ENCODE measurements around the gene SLC66A3. TPM values are rescaled to one million over a fixed set of nuclear protein-coding genes. Genes with fewer than 3 reads are reported as not detected.

SLC66A3 gene
- total RNA-seq, 1 experiment from 2014 or later, result 13.3 TPM

- H3K27me3 ChIP-seq (ENCODE audit: insufficient read depth, low read length), result no peaks in the 10 kb centered on the region
Observed at GRCh38 chr2:11152591-11152990, 2.7 kb upstream of the SLC66A3 start.

More at GRCh38 chr2:11152591-11152990, 2.7 kb upstream of the SLC66A3 start:
- H3K23ac ChIP-seq (ENCODE audit: insufficient read length, low read depth, low read length), result no peak overlapping the region
- H3K56ac ChIP-seq (ENCODE audit: insufficient read length, low read depth, low read length), result no peak overlapping the region
- no peak overlapping the region for H3K9ac ChIP-seq (ENCODE audit: extremely low read depth, insufficient read length, low read length)
- H3K27me3 Mint-ChIP-seq (ENCODE audit: low read depth), result peaks cover 40% of the 10 kb centered on the region
- H3K18ac ChIP-seq (ENCODE audit: insufficient read length, low read depth, low read length), result no peak overlapping the region
- H3K36me3 Mint-ChIP-seq (ENCODE audit: insufficient read depth in 1 of 3, low read depth in 3 of 3), result peaks cover 0 to under 1% (median 0%) of the 10 kb centered on the region in 3 experiments; a peak in 1 of 7 replicates
- peaks cover 8 to 12% of the 10 kb centered on the region in 2 experiments for H3K4me1 Mint-ChIP-seq
- no peak overlapping the region for H4K5ac ChIP-seq (ENCODE audit: insufficient read length, low read depth, low read length)
- TF ChIP-seq CTCF (conservative IDR thresholded peaks at IDR 0.05), result no peak
- H3K79me1 ChIP-seq (ENCODE audit: insufficient read depth, low read depth, low read length, poor library complexity, severe bottlenecking), result no peaks in the 10 kb centered on the region
- no peak overlapping the region for H2AK5ac ChIP-seq (ENCODE audit: insufficient read length, low read length)
- no peaks in the 10 kb centered on the region for H4K20me1 ChIP-seq (ENCODE audit: control insufficient read depth, insufficient read depth, insufficient read length)
- no peaks in the 10 kb centered on the region for H3K9me3 ChIP-seq (ENCODE audit: control insufficient read depth, low read depth, low read length)
- no peaks in the 10 kb centered on the region for H3K79me2 ChIP-seq (ENCODE audit: insufficient read depth, low read length)
- H3T11ph ChIP-seq (ENCODE audit: low read length), result no peak overlapping the region
- H2BK12ac ChIP-seq (ENCODE audit: insufficient read length, low read depth, low read length), result no peak overlapping the region
- no peak overlapping the region for H3K27ac Mint-ChIP-seq
- no peaks in the 10 kb centered on the region for H3K4me1 ChIP-seq (ENCODE audit: insufficient read depth, low read length)
- no peak overlapping the region for H4K8ac ChIP-seq (replicated peaks; ENCODE audit: insufficient read length, low read depth, low read length)
- peaks cover 5% of the 10 kb centered on the region for H3K23me2 ChIP-seq (ENCODE audit: insufficient read length, low read depth, low read length, poor library complexity, severe bottlenecking)
- no peak overlapping the region for H3K14ac ChIP-seq (ENCODE audit: insufficient read depth, low read length)
- no peak overlapping the region for H3K4me2 ChIP-seq (ENCODE audit: insufficient read depth, insufficient read length, low read length)
- no peak overlapping the region for H3K4me3 Mint-ChIP-seq
- H2BK5ac ChIP-seq (ENCODE audit: insufficient read length, low read length), result no peak overlapping the region
- H4K91ac ChIP-seq (ENCODE audit: insufficient read length, low read depth, low read length), result no peak overlapping the region
- no CpG with 5 or more reads among the region's 6 CpGs for WGBS (ENCODE audit: extremely low coverage, insufficient read length, low lambda C conversion rate)
- H2BK15ac ChIP-seq (ENCODE audit: low read depth, low read length), result no peak overlapping the region
- H2BK120ac ChIP-seq (ENCODE audit: low read depth, low read length, poor library complexity, severe bottlenecking), result no peak overlapping the region
- no peak overlapping the region for H2AFZ ChIP-seq (ENCODE audit: low read length)
- no peaks in the 10 kb centered on the region; a peak in 1 of 5 replicates for H3K9me3 Mint-ChIP-seq
- no peak for DNase-seq
- no peak overlapping the region for H3K4ac ChIP-seq (ENCODE audit: low read depth, low read length)
- H3K27ac ChIP-seq (ENCODE audit: insufficient read length, low read depth, low read length), result no peak overlapping the region
- H2BK20ac ChIP-seq (ENCODE audit: low read depth, low read length, poor library complexity, severe bottlenecking), result no peak overlapping the region
